Subcutaneous abdominal adipose tissue (tissue), 5 donors: ENCODE data around the gene CADPS2.
"Not testable (repeated sequence)": the region's sequence is repeated elsewhere in the genome, so short reads cannot be mapped to it uniquely, and the experiment has no call there.

ENCODE experiments used
- H3K27ac ChIP-seq: one replicate; pipeline ENCODE4 v1.7.0; 2013; ENCODE audit warnings: low read depth, mild to moderate bottlenecking, inconsistent platforms, low read length, moderate library complexity
- H3K27me3 ChIP-seq, 5 donors: one replicate each; pipeline ENCODE4 v1.7.0; 2013; ENCODE audit warnings: low read length in 5 of 5, inconsistent platforms in 1 of 5; ENCODE audit not compliant: control insufficient read depth in 5 of 5, insufficient read depth in 4 of 5
- H3K36me3 ChIP-seq, 5 donors: one replicate each; pipeline ENCODE4 v1.7.0; 2013; ENCODE audit warnings: low read length in 5 of 5; ENCODE audit not compliant: control insufficient read depth in 5 of 5, insufficient read depth in 5 of 5
- H3K4me1 ChIP-seq, 5 donors: one replicate each; pipeline ENCODE4 v1.7.0; 2013; ENCODE audit warnings: low read length in 5 of 5, mild to moderate bottlenecking in 3 of 5, moderate library complexity in 1 of 5; ENCODE audit not compliant: control insufficient read depth in 5 of 5, insufficient read depth in 5 of 5
- H3K4me3 ChIP-seq, 5 donors: one replicate each; pipeline ENCODE4 v1.7.0; 2013; ENCODE audit warnings: low read length in 5 of 5, low read depth in 1 of 5
- H3K9ac ChIP-seq, 5 donors: one replicate each; pipeline ENCODE4 v1.7.0; 2013; ENCODE audit warnings: low read length in 5 of 5, mild to moderate bottlenecking in 4 of 5, moderate library complexity in 3 of 5
- H3K9me3 ChIP-seq, 5 donors: one replicate each; pipeline ENCODE4 v1.7.0; 2013; ENCODE audit warnings: low read length in 5 of 5; ENCODE audit not compliant: control insufficient read depth in 5 of 5
- donor health status: healthy.
- donor health status: healthy.
- donor health status: healthy.
- donor health status: healthy.
- donor health status: healthy.

CADPS2 gene

DNA sequence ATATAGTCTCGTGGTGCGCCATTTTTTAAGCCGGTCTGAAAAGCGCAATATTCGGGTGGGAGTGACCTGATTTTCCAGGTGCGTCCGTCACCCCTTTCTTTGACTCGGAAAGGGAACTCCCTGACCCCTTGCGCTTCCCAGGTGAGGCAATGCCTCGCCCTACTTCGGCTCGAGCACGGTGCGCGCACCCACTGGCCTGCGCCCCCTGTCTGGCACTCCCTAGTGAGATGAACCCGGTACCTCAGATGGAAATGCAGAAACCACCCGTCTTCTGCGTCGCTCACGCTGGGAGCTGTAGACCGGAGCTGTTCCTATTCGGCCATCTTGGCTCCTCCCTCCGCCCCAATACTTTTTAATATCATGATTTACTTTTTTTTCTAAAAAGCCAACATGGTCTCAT is 601.7 kb downstream of the CADPS2 start:
- H3K36me3 ChIP-seq, H3K9ac ChIP-seq, H3K27ac ChIP-seq, H3K4me3 ChIP-seq, H3K4me1 ChIP-seq, H3K9me3 ChIP-seq, H3K27me3 ChIP-seq: not testable (repeated sequence)

DNA sequence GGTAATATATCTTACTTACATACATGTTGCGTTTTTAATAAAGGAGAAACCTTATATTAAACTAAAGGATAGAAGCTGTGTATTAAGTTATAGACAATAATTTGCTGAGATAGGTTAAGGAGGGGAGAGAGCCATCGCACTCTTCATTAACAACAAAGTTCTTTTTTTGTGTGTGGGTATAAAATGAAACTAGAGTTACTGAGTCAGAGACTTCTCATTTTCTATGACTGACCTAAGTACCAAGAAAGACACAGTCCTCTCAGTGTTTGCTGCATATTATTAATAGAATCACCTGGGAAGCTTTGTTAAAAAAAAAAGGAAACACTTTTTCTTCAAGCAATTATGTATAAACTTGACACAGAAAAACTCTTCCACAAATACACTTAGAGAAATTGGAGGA is 613.1 kb downstream of the CADPS2 start:
- no peak overlapping the region for H3K27ac ChIP-seq
- H3K27me3 ChIP-seq, result no peaks in the 10 kb centered on the region
- H3K9ac ChIP-seq, result no peak overlapping the region
- H3K4me1 ChIP-seq, result peaks cover 0 to 3% (median 0%) of the 10 kb centered on the region in 5 donors
- no peaks in the 10 kb centered on the region for H3K36me3 ChIP-seq
- H3K4me3 ChIP-seq, result no peak overlapping the region
- no peaks in the 10 kb centered on the region for H3K9me3 ChIP-seq

- Histone ChIP-seq H3K4me1 (peaks cover 0 to 3% (median 0%) of the 10 kb centered on the region in 5 donors), H3K4me3 (no peak overlapping the region), H3K9me3 (no peaks in the 10 kb centered on the region), H3K36me3 (no peaks in the 10 kb centered on the region), H3K9ac (no peak overlapping the region), H3K27ac (no peak overlapping the region), H3K27me3 (no peaks in the 10 kb centered on the region)
Observed at GRCh38 chr7:122269241-122269640, 617.0 kb downstream of the CADPS2 start.
